Hepatocyte (in vitro differentiated cells): ENCODE data around the gene KLK5.

Experiments used
- CTCF ChIP-seq: fragments of 200-600 bp; sonication (generic); IDR thresholded peaks from 2 replicates; pipeline ENCODE4 v1.5.1; 2016; ENCODE audit warnings: antibody characterized with exemption, mild to moderate bottlenecking; ENCODE audit not compliant: poor library complexity
- EZH2 ChIP-seq: fragments of 200-600 bp; sonication (generic); IDR thresholded peaks from 2 replicates; pipeline ENCODE4 v1.6.1; 2016; ENCODE audit warnings: antibody characterized with exemption, mild to moderate bottlenecking, borderline replicate concordance

GRCh38 chr19:50944795-50945194, 8.0 kb downstream of the KLK5 start:
- TF ChIP-seq CTCF (no peak), EZH2 (no peak)
